Inferior parietal cortex (tissue), 1 donor: ENCODE results near the gene GNA14.
"Not testable (repeated sequence)": the region's sequence is repeated elsewhere in the genome, so short reads cannot be mapped to it uniquely, and the experiment has no call there.

Experiments used
- DNase-seq: peaks from one replicate; pipeline ENCODE4 v3.0.0-alpha.2; 2016; ENCODE audit errors: extremely low spot score

The GNA14 gene

DNA sequence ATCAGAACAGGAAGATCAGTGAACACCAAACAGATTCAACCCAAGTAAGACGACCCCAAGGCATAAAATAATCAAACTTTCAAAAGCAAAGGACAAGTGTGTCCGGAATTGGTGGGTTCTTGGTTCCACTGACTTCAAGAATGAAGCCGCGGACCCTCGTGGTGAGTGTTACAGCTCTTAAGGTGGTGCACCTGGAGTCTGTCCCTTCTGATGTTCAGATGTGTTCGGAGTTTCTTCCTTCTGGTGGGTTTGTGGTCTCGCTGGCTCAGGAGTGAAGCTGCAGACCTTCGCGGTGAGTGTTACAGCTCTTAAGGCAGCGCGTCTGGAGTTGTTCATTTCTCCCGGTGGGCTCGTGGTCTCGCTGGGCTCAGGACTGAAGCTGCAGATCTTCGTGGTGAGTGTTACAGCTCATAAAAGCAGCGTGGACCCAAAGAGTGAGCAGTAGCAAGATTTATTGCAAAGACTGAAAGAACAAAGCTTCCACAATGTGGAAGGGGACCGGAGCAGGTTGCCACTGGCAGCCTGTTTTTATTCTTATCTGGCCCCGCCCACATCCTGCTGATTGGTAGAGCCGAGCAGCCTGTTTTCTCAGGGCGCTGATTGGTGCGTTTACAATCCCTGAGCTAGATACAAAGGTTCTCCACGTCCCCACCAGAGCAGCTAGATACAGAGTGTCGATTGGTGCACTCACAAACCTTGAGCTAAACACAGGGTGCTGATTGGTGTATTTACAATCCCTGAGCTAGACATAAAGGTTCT lies 158.5 kb downstream of the GNA14 start:
- not testable (repeated sequence) for DNase-seq

- no peak for DNase-seq
Observed at GRCh38 chr9:77488439-77489126, 159.5 kb downstream of the GNA14 start.

DNA sequence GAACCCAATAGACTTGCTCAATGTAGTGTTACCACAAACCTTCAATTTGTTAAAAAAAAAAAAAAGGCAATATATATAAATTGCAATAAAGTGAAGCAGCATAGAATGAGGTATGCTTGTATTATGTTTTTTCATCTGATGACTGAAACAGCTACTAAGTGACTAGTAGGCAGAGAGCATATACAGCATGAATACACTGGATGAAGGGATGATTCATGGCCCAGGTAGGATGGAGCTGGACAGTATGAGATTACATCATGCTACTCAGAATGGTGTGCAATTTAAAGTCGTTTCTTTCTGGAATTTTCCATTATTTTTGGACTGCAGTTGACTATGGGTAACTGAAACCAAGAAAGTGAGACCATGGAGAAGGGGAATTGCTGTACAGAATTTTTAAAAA lies 161.2 kb downstream of the GNA14 start:
- no peak for DNase-seq

- DNase-seq: no peak
Observed at GRCh38 chr9:77486463-77486862, 161.7 kb downstream of the GNA14 start.

- DNase-seq: no peak
Observed at GRCh38 chr9:77475641-77476473, 172.3 kb downstream of the GNA14 start.

GRCh38 chr9:77474936-77475335 lies 173.2 kb downstream of the GNA14 start:
- no peak for DNase-seq

DNA sequence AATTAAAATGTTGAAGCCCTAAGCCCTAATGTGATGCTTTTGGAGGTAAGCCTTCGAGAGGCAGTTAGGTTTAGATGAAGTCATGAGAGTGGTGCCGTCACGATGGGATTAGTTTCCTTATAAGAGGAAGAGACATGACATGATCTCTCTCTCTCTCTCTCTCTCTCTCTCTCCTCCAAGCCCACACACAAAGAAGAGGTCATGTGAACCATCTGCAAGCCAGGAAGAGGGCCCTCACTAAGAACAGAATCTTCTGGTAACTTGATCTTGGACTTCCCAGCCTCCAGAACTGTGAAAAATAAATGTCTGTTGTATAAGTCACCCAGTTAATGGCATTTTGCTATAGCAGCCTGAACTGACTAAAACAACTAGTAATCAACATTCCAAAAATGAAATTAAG lies 175.5 kb downstream of the GNA14 start:
- no peak for DNase-seq

DNA sequence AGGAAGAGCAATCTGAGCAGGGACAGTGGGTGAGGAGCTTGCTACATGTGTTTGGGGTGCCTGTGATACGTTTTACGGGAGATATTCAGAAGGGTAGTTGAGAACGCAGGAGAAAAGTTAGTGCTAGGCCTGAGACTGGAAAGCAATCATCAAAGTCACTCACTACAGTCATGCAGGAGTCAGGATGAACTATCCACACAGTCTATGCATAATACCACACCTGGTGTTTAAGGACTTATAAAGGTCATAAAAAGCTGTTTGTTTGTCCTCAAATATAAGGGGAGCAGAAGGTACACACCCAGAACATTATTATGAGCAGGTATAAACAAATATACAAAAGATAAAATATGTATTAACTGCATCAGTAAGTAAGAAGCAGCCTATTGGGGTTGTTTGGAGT lies 176.6 kb downstream of the GNA14 start:
- no peak for DNase-seq

DNA sequence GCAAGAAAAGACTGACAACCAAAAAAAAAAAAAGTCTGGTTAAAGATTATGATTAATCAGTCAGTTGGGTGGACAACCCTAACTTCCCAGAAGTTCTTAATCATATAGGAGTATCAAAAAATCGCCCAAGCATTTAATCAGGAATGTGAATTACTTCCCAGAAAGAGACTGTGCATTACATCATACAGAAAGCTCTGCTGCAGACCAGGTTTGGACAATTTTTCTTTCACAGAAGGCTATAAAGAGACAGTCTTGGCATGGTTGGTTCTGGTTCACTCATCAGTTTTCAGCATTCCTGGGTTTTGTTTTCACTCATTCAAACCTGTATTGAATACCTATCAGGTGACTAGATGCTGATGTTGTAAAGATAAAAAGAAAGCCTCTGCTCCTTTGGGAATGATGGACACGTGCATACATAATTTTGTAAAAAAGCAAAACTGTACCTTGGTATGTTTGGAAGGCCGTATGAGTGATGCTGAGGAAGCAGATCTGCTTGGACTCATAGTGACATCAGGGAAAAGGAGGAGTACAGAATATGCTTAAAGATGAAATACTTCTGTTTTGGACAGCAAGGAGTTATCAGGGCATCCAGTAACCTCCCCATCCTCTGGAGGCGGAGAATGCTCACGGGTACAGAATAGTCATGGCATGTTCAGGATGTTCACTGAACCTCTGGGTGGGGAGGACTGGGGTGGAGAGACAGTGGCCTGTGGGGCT lies 178.4 kb downstream of the GNA14 start:
- no peak for DNase-seq

- DNase-seq: no peak
Observed at GRCh38 chr9:77464661-77465060, 183.5 kb downstream of the GNA14 start.

DNA sequence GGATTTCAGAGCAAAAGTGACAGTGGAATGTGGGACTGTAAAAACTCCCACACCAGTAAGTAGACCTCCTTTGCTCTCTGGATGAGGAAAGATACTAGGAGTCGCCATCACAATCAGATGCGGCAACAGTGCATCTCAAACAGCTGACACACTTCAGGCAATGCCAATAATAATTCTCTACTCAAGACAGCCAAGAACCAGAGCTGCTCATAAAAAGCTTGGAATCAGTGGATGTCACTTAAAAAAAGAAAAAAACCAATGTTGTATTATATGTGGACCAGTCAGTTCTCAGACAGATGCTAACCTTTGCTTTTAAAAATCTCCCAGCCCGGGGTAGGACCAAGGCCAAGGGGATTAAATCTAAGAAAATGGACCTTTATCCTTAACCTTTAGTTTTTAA lies 185.0 kb downstream of the GNA14 start:
- DNase-seq: no peak

GRCh38 chr9:77462066-77462465 lies 186.1 kb downstream of the GNA14 start:
- no peak for DNase-seq

DNA sequence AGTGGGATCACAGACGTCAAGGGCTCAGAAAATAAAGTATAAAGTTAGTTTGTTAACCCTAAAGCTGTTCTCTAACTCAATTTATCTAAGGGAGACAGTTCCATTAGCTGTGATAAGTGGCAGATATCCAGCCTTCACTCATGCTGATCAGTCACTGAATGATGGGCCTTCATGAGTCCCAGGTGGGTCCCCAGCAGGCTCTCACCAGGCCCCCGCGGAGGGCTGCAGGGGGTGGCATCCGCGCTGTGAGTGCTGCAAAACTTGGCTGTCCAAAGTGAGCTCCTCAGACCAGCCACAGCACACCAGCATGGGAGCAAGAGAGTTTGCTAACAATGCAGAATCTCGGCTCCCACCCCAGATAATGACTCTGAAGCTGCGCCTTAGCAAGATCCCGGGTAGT lies 187.2 kb downstream of the GNA14 start:
- no peak for DNase-seq

DNA sequence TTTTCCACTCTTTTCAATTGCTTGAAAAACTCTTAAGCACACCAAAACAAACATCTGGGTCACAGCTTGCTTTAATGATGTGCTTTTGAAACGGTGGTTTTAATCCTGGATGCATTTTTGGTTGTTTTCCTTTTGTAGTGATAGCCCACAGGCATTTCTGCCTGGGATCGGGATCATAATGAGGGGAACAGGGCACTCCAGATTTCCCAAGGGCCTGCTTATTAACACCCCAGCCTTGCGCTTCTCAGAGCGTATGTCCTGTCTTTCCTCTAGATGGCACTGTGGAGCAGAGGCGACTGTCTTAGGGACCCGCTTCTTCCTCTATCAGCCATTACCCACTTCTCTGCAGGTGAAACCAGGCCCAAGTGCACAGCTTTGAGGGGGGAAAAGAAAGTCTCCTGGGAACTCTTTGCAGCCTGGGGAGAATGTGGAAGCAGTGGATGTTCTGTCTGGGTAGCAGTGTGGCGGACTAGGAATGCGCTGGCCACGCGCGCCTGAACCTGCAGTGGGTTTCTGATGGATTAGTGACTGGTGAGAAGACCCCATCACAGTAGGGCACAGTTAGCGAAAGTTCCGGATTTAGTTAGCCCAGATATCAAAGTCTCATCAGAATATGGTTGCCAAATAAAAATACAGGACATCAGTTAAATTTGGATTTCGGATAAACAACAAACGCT lies 190.1 kb downstream of the GNA14 start:
- peak; percentile 87 for DNase-seq

DNA sequence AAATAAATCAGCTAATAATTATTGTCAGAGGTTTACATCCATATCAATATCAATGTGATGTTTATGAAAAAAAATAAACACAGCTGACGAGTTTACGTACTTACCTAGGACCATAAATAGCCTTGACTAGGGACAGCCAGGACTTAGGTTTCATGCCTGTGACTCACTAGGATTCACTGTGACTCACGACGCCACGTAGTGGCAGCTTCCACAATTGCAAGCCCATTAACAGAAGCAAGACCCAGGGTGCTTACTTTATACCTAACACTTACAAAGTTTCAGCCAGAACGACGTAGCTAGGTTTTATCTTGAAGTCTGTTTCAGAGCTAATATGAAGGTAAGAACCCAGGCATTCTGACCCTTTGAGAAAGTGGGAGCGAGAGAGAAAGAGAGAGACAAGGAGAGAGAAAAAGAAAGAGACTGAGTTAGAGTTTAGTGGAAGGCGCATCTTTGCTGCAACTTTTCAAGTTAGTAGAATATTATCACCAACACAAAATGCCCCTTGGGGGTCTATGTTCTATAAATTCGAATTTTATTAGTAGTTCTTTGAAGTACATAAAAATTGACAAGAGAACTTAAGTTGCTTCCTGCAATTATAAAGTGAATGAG lies 191.2 kb downstream of the GNA14 start:
- DNase-seq: peak; percentile 95

- DNase-seq: no peak
Observed at GRCh38 chr9:77455312-77455927, 192.7 kb downstream of the GNA14 start.

- DNase-seq: no peak
Observed at GRCh38 chr9:77454663-77455062, 193.5 kb downstream of the GNA14 start.

- DNase-seq: no peak
Observed at GRCh38 chr9:77453825-77454647, 194.1 kb downstream of the GNA14 start.

- no peak for DNase-seq
Observed at GRCh38 chr9:77451507-77451906, 196.6 kb downstream of the GNA14 start.

GRCh38 chr9:77450085-77450475 lies 198.0 kb downstream of the GNA14 start:
- DNase-seq: no peak
